NCI-H2196 treated with DMSO at 0.1 percent for 48 hours (cell line): ENCODE measurements around the gene PNPLA7.
"Not testable (repeated sequence)": the region's sequence is repeated elsewhere in the genome, so short reads cannot be mapped to it uniquely, and the experiment has no call there.

Source experiments
- DNase-seq: peaks from one replicate; lab custom pipeline; 2025; ENCODE audit not compliant: unreplicated experiment; lab: John Stamatoyannopoulos, UW

The PNPLA7 gene

DNA sequence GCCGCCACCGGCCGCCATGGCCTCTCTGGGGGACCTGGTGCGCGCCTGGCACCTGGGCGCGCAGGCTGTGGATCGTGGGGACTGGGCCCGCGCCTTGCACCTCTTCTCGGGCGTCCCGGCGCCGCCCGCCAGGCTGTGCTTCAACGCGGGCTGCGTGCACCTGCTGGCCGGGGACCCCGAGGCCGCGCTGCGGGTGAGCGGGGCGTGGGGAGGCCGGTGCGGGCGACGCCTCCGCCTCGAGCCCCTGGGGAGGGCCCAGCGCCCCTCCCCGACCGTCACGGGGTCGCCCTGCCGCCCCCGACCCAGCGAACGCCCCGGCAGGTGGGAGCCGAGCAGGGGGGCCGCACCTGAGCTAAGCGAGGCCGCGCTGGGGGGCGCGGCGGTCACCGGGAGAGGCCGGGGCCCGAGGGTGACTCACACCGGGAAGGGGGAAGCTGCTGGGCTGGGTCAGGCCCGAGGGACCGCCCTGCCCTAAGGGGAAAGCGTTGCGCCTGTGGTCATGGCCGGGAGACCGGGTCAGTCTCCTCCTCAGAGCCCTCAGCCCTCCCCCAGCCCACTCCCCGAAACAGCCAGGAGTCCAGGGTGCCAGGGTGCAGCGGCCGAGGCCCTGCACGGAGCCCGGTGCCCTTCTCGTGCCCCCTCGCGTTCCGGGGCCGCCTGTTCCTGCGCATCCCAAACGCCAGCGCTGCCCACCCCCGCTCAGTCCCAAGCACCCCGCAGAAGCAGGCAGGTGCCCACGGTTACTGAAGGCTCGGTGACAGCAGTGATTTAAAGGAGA, 126.5 kb downstream of the PNPLA7 start:
- no peak for DNase-seq

DNA sequence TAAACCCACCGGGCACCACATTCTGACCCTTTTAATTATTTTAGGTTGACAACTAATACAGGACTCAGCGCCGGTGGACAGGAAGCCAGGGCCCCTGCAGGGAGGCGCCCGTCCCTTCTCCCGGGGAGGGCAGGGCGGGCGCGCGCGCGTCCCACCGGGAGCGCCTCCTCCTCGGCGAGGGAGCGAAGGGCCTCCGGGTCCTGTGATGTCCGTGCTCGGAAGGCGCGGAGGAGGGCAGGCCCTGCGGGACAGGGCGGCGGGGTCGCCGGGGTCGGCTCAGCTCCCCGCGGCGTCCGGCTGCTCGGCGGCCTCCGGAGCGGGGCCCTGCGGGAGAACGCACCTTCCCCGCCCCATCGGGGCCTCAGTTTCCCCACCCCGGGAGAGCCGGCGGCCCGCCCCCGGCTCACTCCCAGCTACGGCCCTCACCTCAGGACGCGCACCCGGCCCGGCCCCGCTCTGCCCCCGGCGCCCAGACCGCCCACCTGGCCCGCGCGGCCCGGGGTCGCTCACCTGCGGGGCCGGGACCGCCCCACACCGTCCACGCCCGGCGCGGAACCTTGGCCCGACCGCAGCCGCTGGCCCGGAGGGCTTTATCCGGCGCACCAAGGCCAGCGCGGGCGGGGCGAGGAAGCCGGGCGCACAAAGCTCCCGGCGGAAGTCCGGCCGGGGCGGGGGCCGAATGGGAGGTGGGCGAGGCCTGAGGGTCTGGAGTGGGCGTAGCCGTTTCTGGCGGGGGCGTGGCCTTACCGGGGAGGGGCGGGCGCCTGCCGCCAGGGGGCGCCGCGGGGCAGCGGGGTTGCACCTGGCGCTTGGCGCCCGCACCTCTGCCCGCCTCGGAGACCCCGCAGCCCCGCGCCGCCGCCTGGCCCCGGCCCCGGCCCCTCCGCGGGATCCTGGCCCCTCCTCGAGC, 127.3 kb downstream of the PNPLA7 start, which contains the start of the genes EXD3 and NOXA1:
EXD3 (minus strand) TSS at position 559 of the 910 bp plus-strand sequence. CDS start 27,805 bp downstream, outside the sequence.
NOXA1 (plus strand) TSS at position 790 of the 910 bp plus-strand sequence. CDS start 137 bp downstream, outside the sequence.
- peak; percentile 80 for DNase-seq

DNA sequence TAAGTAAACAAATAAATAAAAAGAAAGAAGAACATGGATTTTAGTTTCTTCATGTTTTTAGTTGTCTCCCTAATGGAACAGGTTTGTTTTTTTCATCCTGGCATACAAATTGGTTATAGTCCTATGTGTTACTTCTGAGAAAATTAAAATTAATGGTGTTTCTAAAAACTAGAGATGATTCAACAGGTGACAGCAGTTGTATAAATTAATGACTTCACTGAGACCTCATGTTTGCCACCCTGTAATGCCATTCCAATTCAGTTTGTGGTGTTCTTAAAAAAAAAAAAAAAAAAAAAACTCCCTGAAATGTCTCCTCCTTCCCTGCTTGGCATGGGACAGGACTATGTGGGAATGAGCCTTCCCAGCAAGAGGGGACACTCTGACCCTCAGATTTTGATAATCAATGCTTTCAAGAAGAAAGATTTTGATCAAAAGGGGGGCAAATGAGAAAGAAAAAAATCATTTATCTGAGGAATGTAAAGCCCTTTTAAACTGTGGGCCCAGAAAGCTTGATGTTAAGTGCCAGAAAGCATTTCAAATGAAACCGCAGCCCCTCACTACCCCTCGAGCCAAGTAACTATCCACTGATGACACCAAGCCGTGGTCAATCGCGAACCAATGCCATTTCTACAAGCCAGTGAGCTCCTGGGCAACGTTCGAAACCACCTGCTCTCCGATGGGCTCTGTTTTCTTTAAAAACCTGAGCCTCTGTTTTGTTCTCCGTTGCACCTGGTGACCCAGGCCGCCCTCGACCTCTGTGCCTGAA, 128.2 kb downstream of the PNPLA7 start:
- no peak for DNase-seq

- DNase-seq: no peak
Measured at GRCh38 chr9:137417161-137418021, 132.8 kb downstream of the PNPLA7 start.

GRCh38 chr9:137416563-137417151, 133.5 kb downstream of the PNPLA7 start:
- no peak for DNase-seq

DNA sequence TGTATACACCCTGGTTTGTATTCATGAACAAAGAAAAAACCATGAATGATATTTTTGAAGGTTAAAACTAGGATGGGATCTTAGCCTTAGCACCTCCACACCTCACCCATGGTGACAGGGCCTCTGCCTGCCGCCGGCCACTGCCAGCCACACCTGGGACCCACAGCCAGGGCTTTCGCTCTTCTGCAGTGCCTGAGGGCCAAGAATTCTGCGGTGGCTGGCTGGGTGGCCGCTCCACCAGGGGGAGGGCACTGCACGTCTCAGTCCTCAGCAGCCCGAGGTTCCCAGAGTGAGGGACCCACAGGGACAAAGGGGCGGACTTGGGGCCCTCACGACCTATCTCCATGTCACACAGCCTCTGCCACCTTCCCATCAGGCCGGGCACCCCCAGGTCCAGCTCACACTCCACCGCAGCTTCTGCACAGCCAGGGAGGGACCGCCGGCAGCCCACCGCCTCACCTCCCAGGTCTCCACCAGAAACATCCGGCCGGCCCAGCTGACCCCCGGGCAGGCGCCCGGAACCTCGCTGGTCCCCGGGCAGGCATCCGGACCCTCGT, 134.1 kb downstream of the PNPLA7 start:
- no peak for DNase-seq

- no peak for DNase-seq
Measured at GRCh38 chr9:137415451-137415850, 134.8 kb downstream of the PNPLA7 start.

DNA sequence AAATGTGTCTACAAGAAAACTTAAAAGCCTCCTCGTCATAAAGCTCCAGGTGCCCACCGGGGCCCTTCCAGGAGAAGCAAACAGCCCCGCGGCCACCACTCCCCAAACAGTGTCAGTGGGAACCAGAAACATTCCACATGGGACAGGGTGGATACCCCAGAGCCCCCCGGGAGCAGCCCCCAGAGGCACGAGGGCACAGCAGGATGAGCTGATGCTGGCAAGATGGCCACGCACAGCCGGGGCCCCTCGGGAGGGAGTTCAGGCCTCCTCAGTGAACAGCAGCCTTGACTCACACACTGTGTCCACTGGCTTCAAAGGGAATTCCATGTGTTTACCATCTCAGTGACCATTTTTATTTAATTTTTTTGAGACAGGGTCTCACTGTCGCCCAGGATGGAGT, 137.8 kb downstream of the PNPLA7 start:
- DNase-seq: no peak

GRCh38 chr9:137411645-137412380, 138.4 kb downstream of the PNPLA7 start:
- DNase-seq: no peak

DNA sequence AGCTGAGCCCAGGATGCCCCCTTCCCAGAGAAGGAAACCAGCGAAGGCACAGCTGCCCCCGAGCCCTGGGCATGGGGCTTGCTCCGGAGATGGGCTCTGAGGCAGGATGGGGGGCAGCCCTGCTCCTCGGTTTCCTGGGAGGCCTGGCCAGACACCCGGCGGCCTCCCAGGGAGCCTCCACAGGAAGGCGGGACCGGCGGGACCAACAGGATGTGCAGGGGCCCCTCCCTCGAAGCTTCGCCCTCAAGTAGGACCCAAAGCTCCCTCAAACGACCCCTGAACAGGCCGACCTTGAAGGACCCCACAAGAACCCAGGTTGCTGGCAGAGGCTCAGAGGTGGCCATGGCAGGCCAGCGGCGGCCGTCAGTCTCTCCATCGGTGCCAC, 138.9 kb downstream of the PNPLA7 start:
- DNase-seq: no peak

- no peak for DNase-seq
Measured at GRCh38 chr9:137410891-137411249, 139.3 kb downstream of the PNPLA7 start.

DNA sequence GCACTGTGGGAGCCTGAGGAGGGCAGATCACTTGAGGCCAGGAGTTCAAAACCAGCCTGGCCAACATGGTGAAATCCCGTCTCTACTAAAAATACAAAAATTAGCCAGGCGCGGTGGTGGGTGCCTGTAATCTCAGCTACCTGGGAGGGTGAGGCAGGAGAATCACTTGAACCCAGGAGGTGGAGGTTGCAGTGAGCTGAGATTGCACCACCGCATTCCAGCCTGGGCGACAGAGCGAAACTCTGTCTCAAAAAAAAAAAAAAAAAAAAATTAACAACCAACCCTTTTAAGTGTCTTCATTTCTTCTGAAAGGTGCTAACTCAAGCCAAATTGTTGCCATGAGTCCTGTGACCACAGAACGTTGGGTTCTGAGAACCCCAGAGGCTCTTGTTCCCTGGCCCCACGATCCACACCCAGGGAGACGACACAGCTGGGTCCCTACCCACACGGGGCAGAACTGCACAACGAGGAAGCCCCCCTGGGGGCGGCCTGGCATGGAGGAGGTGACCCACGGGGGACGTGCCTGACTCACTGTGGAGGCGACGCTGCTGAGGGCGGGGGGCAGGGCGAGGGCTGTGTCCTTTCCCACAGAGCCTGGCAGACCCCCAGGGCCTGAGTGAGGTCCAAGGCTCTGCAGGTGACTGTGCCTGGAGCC, 139.8 kb downstream of the PNPLA7 start:
- DNase-seq: not testable (repeated sequence)
